ENCODE data around the gene PLEK. TPM values are rescaled to one million over a fixed set of nuclear protein-coding genes. Genes with fewer than 3 reads are reported as not detected.

The PLEK gene
- total and polyA plus RNA-seq, 9 of the 15 experiments (the other 6 are each of a cell fraction or from before 2014, with no cell fraction given), result 0.14 to 1.2 (median 0.36) TPM

DNA sequence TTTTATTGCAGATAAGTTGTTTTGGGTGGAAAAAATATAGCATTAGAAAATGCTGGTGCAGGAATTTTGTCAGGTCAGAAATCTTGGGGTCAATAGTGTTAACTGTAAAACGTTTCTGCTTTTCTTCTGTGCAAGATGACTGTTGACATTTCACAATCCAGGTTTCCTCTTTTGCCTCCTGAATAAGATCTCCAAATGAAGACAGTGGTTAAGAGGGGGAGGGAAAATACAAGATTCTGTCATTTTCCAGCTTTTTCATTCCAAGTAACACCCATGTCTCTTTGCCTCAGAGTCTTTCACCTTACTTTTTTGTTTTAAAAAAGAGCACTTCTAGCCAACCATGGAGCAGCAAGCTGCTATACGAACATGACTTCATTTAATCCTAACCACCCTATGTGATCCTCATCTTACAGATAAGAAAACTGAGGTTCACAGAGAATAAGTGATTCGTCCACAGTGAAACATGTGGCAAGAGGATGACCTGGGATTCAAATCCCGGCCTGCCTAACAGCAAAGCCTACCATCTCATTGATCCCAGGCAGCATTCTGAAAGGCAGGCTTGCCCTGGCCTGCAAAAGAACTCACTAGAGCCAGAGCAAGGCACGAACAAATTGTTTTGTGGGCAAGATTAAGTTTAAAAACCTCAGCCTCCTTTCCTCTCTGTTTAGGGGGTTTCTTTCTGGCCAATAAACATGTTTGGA is 3.0 kb downstream of the PLEK start:
- WGBS (ENCODE audit: insufficient coverage, low coverage, missing lambda C conversion rate), result 24% methylated on average over 5 of the region's 5 CpGs
- no peak overlapping the region for H3K9ac ChIP-seq (ENCODE audit: insufficient read depth in 1 of 2, low read depth in 2 of 2, low read length in 2 of 2)
- ChIA-PET POLR2A (no interaction called here), CTCF (ENCODE audit: low intra/inter-chr PET ratio) (no interaction called here)
- no peak overlapping the region for H3K27ac ChIP-seq (ENCODE audit: extremely low read depth, low read depth, low read length)
- no peaks in the 10 kb centered on the region for H4K20me1 ChIP-seq (replicated peaks; ENCODE audit: control insufficient read depth, insufficient read depth, low read length)
- no peak overlapping the region for H3K4me2 ChIP-seq (ENCODE audit: insufficient read depth, low read length)
- no TSS peak for BruUV-seq (replicated peaks)
- H2AFZ ChIP-seq (ENCODE audit: low read depth, low read length), result 0 out of 2 replicates have a peak overlapping the region, but pooled peaks have one; percentile 27
- in situ Hi-C loops (cut with MboI), result no loop called here
- peaks cover 0 to 12% of the 10 kb centered on the region in 2 experiments; a peak in 2 of 5 replicates for H3K4me1 ChIP-seq (replicated peaks in 1 of 2; ENCODE audit: control insufficient read depth in 2 of 2, insufficient read depth in 2 of 2, low read length in 2 of 2)
- H3K9me1 ChIP-seq (ENCODE audit: control insufficient read depth, insufficient read depth, low read length), result no peaks in the 10 kb centered on the region
- no peaks in the 10 kb centered on the region for H3K79me2 ChIP-seq (ENCODE audit: control insufficient read depth, insufficient read depth, low read length)
- no peak overlapping the region for H3K4me3 ChIP-seq
- intact Hi-C loops (cut with micrococcal nuclease), result no loop called here
- DNase-seq (ENCODE audit: extremely low read depth in 1 of 4, low spot score in 3 of 4), result no peak
- no peaks in the 10 kb centered on the region for H3K36me3 ChIP-seq (ENCODE audit: control insufficient read depth, insufficient read depth, low read length)
- no peak for FAIRE-seq
- no peak for ATAC-seq
- no peaks in the 10 kb centered on the region for H3K27me3 ChIP-seq (ENCODE audit: control insufficient read depth in 2 of 2, insufficient read depth in 2 of 2, low read length in 2 of 2)
- H3K9me3 ChIP-seq (replicated peaks; ENCODE audit: control insufficient read depth, insufficient read depth, low read depth, low read length), result no peaks in the 10 kb centered on the region
- TF ChIP-seq SP1 (CRISPR knock-in tag; IDR thresholded peaks at IDR 0.05) (no peak), TEAD1 (CRISPR knock-in tag; IDR thresholded peaks at IDR 0.05) (no peak), JUNB (CRISPR knock-in tag; conservative IDR thresholded peaks at IDR 0.05) (no peak), RB1 (IDR thresholded peaks at IDR 0.05; ENCODE audit: low read depth) (no peak), ZNF436 (CRISPR knock-in tag; IDR thresholded peaks at IDR 0.05) (no peak), ZNF431 (CRISPR knock-in tag; IDR thresholded peaks at IDR 0.05) (no peak), NBN (IDR thresholded peaks at IDR 0.05; ENCODE audit: low read depth) (no peak), PURB (CRISPR knock-in tag; IDR thresholded peaks at IDR 0.05; ENCODE audit: low read depth) (no peak), ZBED1 (IDR thresholded peaks at IDR 0.05) (no peak), MNT (conservative IDR thresholded peaks at IDR 0.05) (no peak), CEBPB (tag; IDR thresholded peaks at IDR 0.05) (peak; percentile 86), U2AF1 (optimal IDR thresholded peaks at IDR 0.05; ENCODE audit: low read depth, low read length) (no peak), ZNF217 (CRISPR knock-in tag; IDR thresholded peaks at IDR 0.05) (no peak), RBM34 (IDR thresholded peaks at IDR 0.05; ENCODE audit: borderline replicate concordance, insufficient read depth, low read length) (no peak)
- TF ChIP-seq, protein P1, sequence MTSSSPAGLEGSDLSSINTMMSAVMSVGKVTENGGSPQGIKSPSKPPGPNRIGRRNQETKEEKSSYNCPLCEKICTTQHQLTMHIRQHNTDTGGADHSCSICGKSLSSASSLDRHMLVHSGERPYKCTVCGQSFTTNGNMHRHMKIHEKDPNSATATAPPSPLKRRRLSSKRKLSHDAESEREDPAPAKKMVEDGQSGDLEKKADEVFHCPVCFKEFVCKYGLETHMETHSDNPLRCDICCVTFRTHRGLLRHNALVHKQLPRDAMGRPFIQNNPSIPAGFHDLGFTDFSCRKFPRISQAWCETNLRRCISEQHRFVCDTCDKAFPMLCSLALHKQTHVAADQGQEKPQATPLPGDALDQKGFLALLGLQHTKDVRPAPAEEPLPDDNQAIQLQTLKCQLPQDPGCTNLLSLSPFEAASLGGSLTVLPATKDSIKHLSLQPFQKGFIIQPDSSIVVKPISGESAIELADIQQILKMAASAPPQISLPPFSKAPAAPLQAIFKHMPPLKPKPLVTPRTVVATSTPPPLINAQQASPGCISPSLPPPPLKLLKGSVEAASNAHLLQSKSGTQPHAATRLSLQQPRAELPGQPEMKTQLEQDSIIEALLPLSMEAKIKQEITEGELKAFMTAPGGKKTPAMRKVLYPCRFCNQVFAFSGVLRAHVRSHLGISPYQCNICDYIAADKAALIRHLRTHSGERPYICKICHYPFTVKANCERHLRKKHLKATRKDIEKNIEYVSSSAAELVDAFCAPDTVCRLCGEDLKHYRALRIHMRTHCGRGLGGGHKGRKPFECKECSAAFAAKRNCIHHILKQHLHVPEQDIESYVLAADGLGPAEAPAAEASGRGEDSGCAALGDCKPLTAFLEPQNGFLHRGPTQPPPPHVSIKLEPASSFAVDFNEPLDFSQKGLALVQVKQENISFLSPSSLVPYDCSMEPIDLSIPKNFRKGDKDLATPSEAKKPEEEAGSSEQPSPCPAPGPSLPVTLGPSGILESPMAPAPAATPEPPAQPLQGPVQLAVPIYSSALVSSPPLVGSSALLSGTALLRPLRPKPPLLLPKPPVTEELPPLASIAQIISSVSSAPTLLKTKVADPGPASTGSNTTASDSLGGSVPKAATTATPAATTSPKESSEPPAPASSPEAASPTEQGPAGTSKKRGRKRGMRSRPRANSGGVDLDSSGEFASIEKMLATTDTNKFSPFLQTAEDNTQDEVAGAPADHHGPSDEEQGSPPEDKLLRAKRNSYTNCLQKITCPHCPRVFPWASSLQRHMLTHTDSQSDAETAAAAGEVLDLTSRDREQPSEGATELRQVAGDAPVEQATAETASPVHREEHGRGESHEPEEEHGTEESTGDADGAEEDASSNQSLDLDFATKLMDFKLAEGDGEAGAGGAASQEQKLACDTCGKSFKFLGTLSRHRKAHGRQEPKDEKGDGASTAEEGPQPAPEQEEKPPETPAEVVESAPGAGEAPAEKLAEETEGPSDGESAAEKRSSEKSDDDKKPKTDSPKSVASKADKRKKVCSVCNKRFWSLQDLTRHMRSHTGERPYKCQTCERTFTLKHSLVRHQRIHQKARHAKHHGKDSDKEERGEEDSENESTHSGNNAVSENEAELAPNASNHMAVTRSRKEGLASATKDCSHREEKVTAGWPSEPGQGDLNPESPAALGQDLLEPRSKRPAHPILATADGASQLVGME (CRISPR knock-in tag; IDR thresholded peaks at IDR 0.05), result no peak
